HG03095 (cell line): ENCODE results near the gene FKTN.
A peak's percentile ranks its signal among the peaks of the same experiment; 100 is the strongest.
"Not testable (repeated sequence)": the region's sequence is repeated elsewhere in the genome, so short reads cannot be mapped to it uniquely, and the experiment has no call there.

ENCODE experiments used
- ATAC-seq: cut with Tn5 transposase; IDR thresholded peaks from one replicate; pipeline ENCODE4 v1.9.1; 2021; ENCODE audit warnings: moderate library complexity; ENCODE audit not compliant: unreplicated experiment

Gene FKTN

DNA sequence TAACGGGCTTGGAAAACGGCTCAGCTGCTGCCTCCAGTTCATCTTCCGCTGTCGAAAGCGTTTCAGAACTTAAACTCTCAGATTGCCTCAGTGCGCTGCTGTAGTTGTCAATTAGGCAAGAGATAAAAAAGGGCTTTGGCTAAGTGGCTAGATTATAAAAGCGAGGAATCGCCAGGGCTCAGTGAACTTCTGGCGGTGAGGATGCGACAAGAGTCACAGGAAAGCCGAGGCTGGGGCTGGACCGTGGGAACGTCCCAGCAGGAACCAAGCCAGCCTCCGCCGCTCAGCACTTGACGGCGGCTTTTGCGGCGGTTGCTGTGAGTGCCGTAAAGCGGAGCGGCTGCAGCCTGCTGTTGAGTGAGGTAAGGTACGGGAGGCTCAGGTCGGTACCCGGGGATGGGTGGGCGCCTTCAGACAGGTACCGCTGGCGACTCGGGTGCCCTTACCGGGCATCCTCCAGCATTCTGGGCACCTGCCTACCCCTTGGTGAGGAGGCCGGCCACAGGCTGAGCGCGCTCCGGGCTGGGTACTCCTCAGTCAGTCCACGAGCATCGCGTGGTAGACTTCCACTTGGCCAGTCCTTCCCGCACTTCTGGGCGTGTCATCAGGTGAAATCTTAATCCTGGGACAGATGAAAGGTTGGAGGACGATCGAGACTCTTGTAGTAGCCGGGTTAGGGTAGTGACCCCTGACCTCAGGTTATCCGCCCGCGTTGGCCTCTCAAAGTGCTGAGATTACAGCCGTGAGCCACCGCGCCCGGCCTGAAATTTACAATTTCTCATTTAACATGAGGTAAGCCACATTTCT is at the start of gene FKTN:
TSS of gene FKTN (plus strand) at position 328 of the 807 bp plus-strand sequence. CDS start 16,902 bp downstream, outside the sequence.
- peak; percentile 96 for ATAC-seq

GRCh38 chr9:105508530-105508929 is 49.4 kb upstream of the FKTN start:
- ATAC-seq: no peak

- ATAC-seq: peak; percentile 59
These were observed 47.9 kb upstream of the FKTN start for GRCh38 chr9:105510024-105510423.

- ATAC-seq: no peak
These were observed 46.5 kb upstream of the FKTN start for GRCh38 chr9:105511446-105511845.

DNA sequence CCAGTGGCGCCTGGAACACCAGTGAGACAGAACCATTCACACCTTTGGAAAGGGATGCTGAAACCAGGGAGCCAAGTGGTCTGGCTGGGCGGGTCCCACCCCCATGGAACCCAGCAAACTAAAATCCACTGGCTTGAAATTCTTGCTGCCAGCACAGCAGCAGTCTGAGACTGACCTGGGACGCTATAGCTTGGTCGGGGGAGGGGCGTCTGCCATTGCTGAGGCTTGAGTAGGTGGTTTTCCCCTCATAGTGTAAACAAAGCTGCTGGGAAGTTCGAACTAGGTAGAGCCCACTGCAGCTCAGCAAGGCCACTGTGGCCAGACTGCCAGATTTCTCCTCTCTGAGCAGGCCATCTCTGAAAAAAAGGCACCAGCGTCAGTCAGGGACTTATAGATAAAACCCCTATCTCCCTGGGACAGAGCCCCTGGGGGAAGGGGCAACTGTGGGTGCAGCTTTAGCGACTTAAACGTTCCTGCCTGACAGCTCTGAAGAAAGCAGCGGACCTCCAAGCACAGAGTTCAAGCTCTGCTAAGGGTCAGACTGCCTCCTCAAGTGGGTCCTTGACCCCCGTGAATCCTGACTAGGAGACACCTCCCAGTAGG is 42.0 kb upstream of the FKTN start:
- no peak for ATAC-seq

DNA sequence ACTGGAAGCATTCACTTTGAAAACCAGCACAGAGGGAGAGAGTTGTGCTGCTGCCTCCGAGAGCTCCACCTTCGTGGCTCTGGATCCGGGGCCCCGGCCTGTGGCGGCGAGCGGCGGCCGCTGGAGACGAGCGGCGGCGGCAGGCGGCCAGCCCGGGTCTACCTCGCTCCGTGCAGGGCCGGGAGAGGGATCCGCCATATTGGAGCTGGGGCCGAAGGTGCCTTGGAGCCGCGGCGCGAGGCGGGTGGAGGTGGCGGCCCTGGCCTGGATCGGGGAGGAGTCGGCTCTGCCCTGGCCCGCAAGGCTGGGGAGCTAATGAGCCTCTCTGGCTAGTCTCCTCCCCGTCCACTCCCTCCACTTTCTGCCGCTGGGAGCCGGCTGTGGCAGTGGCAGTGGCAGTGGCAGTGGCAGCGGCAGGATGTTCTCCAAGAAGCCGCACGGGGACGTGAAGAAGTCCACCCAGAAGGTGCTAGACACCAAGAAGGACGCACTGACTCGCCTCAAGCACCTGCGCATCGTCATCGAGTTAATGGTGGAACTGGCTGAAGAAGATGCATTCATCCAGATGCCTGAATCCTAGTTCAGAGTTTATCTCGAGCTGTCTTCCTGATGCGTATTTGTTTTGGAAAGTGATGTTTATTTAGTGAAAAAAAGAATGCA is 38.1 kb upstream of the FKTN start:
- not testable (repeated sequence) for ATAC-seq

- ATAC-seq: not testable (repeated sequence)
These were observed 36.9 kb upstream of the FKTN start for GRCh38 chr9:105520992-105521391.

- ATAC-seq: peak; percentile 92
These were observed 35.1 kb upstream of the FKTN start for GRCh38 chr9:105522618-105523385.

- ATAC-seq: no peak
These were observed 26.4 kb upstream of the FKTN start for GRCh38 chr9:105531530-105531929.

GRCh38 chr9:105535920-105536668 is 21.8 kb upstream of the FKTN start:
- ATAC-seq: peak; percentile 49

DNA sequence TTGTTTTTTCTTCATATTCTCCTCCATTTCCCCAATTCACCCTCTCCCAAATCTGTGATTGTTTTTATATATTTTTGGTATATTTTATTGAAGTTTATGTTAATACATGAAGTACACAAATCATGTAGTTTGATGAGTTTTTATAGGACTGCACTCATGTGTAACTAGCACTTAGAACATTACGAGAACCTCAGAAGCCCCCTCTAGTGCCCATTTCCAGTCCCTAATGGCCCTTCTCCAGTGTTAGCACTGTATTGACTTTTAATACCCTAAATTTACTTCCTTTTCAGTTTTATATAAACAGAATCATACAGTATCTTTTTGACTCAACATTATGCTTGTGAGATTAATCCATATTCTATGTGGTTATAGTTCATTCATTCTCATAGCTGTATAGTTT is 18.5 kb upstream of the FKTN start:
- ATAC-seq: no peak

GRCh38 chr9:105541838-105542237 is 16.1 kb upstream of the FKTN start:
- ATAC-seq: peak; percentile 90

DNA sequence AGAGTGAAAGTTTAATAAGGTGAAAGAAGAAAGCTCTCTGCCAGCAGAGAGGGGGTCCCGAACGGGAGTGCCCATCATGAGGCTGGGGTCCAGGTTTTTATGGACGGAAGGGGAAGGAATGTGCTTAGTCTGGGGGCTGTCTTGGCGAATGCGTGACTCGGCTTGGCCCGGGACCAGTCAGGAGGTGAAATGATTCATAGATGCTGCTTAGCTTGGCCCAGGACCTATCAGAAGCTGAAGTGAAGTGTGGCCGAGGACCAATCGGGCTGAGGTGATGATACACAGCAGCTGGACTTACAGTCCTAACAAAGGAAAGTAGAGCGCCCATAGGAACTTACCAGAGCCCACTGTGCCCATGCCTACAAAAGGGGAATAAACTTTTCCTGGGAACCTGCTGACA is 3.9 kb upstream of the FKTN start:
- ATAC-seq: no peak

DNA sequence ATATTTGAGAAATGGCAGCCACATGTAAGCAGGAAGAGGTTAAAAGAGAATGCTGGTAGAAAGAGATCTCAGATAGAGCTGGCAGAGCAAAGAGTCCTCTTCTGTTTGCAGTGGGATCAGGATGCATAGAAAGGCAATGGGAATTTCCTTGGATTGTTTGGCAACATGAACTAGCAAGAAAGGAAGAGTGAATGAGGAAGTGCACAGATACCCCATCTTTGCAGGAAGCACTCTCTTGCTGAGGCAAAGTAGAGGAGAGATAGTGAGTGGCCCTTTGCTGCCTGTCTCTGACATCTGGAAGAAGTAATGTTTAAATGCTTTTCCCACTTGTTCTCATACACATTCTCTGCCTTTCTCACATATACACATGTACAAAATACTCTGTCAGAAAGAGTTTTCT is 14.5 kb downstream of the FKTN start:
- ATAC-seq: no peak

DNA sequence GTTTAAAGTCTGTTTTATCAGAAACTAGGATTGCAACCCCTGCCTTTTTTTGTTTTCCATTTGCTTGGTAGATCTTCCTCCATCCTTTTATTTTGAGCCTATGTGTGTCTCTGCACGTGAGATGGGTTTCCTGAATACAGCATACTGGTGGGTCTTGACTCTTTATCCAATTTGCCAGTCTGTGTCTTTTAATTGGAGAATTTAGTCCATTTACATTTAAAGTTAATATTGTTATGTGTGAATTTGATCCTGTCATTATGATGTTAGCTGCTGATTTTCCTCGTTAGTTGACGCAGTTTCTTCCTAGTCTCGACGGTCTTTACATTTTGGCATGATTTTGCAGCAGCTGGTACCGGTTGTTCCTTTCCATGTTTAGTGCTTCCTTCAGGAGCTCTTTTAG is 22.0 kb downstream of the FKTN start:
- not testable (repeated sequence) for ATAC-seq

- not testable (repeated sequence) for ATAC-seq
These were observed 23.6 kb downstream of the FKTN start for GRCh38 chr9:105581550-105581949.

DNA sequence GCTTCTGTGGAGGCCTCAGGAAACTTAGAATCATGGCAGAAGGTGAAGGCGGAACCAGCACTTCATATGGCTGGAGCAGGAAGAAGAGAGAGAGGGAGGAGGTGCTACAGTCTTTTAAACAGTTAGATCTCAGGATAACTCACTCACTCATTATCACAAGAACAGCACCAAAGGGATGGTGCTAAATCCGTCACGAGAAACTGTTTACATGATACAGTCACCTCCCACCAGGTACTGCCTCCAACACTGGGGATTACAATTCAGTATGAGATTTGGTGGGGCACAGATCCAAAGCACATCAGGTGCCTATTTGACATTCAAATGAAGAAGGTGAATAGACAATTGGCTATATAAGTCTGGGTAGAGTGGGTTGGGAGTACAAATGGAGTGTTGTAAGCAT is 35.2 kb downstream of the FKTN start:
- no peak for ATAC-seq

GRCh38 chr9:105608721-105609598 is 51.0 kb downstream of the FKTN start:
- peak; percentile 70 for ATAC-seq

DNA sequence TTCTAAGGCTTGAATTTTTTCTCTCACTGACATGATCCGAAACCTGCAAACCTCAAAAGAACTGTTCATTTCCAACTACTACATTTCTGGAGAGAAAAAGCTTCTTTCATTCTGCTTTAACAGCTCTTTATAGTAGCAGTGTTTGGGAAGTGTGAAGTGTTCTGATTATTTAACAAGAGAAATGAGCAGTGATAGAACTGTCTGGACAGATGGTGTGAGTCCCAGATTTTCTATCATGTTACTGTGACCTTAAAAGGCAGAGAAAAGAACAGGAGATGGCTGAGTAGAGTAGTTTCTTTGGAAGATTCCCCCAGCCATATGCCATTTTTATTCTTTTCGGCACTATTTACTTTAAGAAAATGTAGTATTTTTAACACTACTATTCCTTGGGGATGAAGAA is 63.1 kb downstream of the FKTN start:
- no peak for ATAC-seq
